GM12892 (cell line): ENCODE results near the gene ZNRF1.

Experiments used
- POLR2A ChIP-seq: IDR thresholded peaks from 2 replicates; pipeline ENCODE4 v1.6.1; 2011; ENCODE audit warnings: low read depth, low read length, control low read depth
- POLR2AphosphoS5 ChIP-seq: IDR thresholded peaks from 2 replicates; pipeline ENCODE4 v1.6.1; 2011; ENCODE audit warnings: low read depth, low read length, control low read depth

DNA sequence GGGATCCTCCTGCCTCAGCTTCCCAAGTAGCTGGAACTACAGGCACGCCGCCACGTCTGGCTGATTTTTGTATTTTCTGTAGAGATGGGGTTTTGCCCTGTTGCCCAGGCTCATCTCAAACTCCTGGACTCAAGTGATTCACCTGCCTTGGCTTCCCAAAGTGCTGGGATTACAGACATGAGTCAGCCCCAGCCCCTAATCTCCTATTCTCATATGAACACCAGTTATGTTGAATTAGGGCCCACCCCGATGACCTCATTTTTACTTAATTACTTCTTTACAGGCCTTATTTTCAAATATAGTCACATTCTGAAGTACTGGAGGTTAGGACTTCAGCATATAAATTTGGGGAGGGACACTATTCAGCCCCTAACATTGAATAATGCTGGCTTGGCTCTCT is 49.2 kb downstream of the ZNRF1 start:
- no peak for TF ChIP-seq POLR2A
- no peak for TF ChIP-seq POLR2AphosphoS5
